ENCODE measurements around the gene SLC8A1. TPM values are rescaled to one million over a fixed set of nuclear protein-coding genes. Genes with fewer than 3 reads are reported as not detected.

SLC8A1 gene
- total RNA-seq, 1 experiment from 2014 or later: 1.7 TPM

GRCh38 chr2:40474306-40474705 lies 22.4 kb upstream of the SLC8A1 start:
- H3K4me3 ChIP-seq (ENCODE audit: insufficient read depth, low read depth, low read length): no peak overlapping the region
- H3K36me3 ChIP-seq (replicated peaks; ENCODE audit: control insufficient read depth, insufficient read depth, low read length): no peaks in the 10 kb centered on the region
- no peaks in the 10 kb centered on the region for H3K27me3 ChIP-seq (ENCODE audit: control insufficient read depth, insufficient read depth, low read length)
- DNase-seq: no peak

- H3K27me3 ChIP-seq (ENCODE audit: control insufficient read depth, insufficient read depth, low read length): no peaks in the 10 kb centered on the region
These were observed 20.0 kb upstream of the SLC8A1 start for GRCh38 chr2:40471866-40472265.

GRCh38 chr2:40470822-40471813 lies 19.2 kb upstream of the SLC8A1 start:
- Histone ChIP-seq H3K36me3 (replicated peaks; ENCODE audit: control insufficient read depth, insufficient read depth, low read length) (no peaks in the 10 kb centered on the region), H3K27me3 (ENCODE audit: control insufficient read depth, insufficient read depth, low read length) (no peaks in the 10 kb centered on the region), H3K4me3 (ENCODE audit: insufficient read depth, low read depth, low read length) (no peak overlapping the region)
- no peak for DNase-seq

More at GRCh38 chr2:40471866-40472265, 20.0 kb upstream of the SLC8A1 start:
- no peak overlapping the region for H3K4me3 ChIP-seq (ENCODE audit: insufficient read depth, low read depth, low read length)
- no peaks in the 10 kb centered on the region for H3K36me3 ChIP-seq (replicated peaks; ENCODE audit: control insufficient read depth, insufficient read depth, low read length)
- DNase-seq: no peak

- Histone ChIP-seq H3K36me3 (replicated peaks; ENCODE audit: control insufficient read depth, insufficient read depth, low read length) (no peaks in the 10 kb centered on the region), H3K4me3 (ENCODE audit: insufficient read depth, low read depth, low read length) (no peak overlapping the region), H3K27me3 (ENCODE audit: control insufficient read depth, insufficient read depth, low read length) (no peaks in the 10 kb centered on the region)
- DNase-seq: no peak
These were observed 15.2 kb upstream of the SLC8A1 start for GRCh38 chr2:40466935-40467572.

- H3K36me3 ChIP-seq (replicated peaks; ENCODE audit: control insufficient read depth, insufficient read depth, low read length): no peaks in the 10 kb centered on the region
- DNase-seq: no peak
- no peaks in the 10 kb centered on the region for H3K27me3 ChIP-seq (ENCODE audit: control insufficient read depth, insufficient read depth, low read length)
- no peak overlapping the region for H3K4me3 ChIP-seq (ENCODE audit: insufficient read depth, low read depth, low read length)
These were observed 14.5 kb upstream of the SLC8A1 start for GRCh38 chr2:40466332-40466906.

GRCh38 chr2:40463112-40463511 lies 11.2 kb upstream of the SLC8A1 start:
- no peak for DNase-seq
- Histone ChIP-seq H3K36me3 (replicated peaks; ENCODE audit: control insufficient read depth, insufficient read depth, low read length) (no peaks in the 10 kb centered on the region), H3K4me3 (ENCODE audit: insufficient read depth, low read depth, low read length) (no peak overlapping the region), H3K27me3 (ENCODE audit: control insufficient read depth, insufficient read depth, low read length) (no peaks in the 10 kb centered on the region)

- Histone ChIP-seq H3K36me3 (replicated peaks; ENCODE audit: control insufficient read depth, insufficient read depth, low read length) (no peaks in the 10 kb centered on the region), H3K27me3 (ENCODE audit: control insufficient read depth, insufficient read depth, low read length) (peaks cover 3% of the 10 kb centered on the region), H3K4me3 (ENCODE audit: insufficient read depth, low read depth, low read length) (no peak overlapping the region)
- no peak for DNase-seq
These were observed 6.4 kb upstream of the SLC8A1 start for GRCh38 chr2:40458271-40458794.

- DNase-seq: no peak
- Histone ChIP-seq H3K36me3 (replicated peaks; ENCODE audit: control insufficient read depth, insufficient read depth, low read length) (no peaks in the 10 kb centered on the region), H3K4me3 (ENCODE audit: insufficient read depth, low read depth, low read length) (no peak overlapping the region), H3K27me3 (ENCODE audit: control insufficient read depth, insufficient read depth, low read length) (peaks cover 8% of the 10 kb centered on the region)
These were observed 5.9 kb upstream of the SLC8A1 start for GRCh38 chr2:40457837-40458236.

- H3K27me3 ChIP-seq (ENCODE audit: control insufficient read depth, insufficient read depth, low read length): peaks cover 12% of the 10 kb centered on the region
- no peaks in the 10 kb centered on the region for H3K36me3 ChIP-seq (replicated peaks; ENCODE audit: control insufficient read depth, insufficient read depth, low read length)
- DNase-seq: no peak
These were observed 5.5 kb upstream of the SLC8A1 start for GRCh38 chr2:40457366-40457765.

GRCh38 chr2:40456926-40457325 lies 5.0 kb upstream of the SLC8A1 start:
- peaks cover 15% of the 10 kb centered on the region for H3K27me3 ChIP-seq (ENCODE audit: control insufficient read depth, insufficient read depth, low read length)
- no peak for DNase-seq
- H3K4me3 ChIP-seq (ENCODE audit: insufficient read depth, low read depth, low read length): no peak overlapping the region
- no peaks in the 10 kb centered on the region for H3K36me3 ChIP-seq (replicated peaks; ENCODE audit: control insufficient read depth, insufficient read depth, low read length)

More at GRCh38 chr2:40457366-40457765, 5.5 kb upstream of the SLC8A1 start:
- no peak overlapping the region for H3K4me3 ChIP-seq (ENCODE audit: insufficient read depth, low read depth, low read length)

GRCh38 chr2:40455661-40456060 lies 3.8 kb upstream of the SLC8A1 start:
- DNase-seq: no peak
- Histone ChIP-seq H3K36me3 (replicated peaks; ENCODE audit: control insufficient read depth, insufficient read depth, low read length) (no peaks in the 10 kb centered on the region), H3K27me3 (ENCODE audit: control insufficient read depth, insufficient read depth, low read length) (peaks cover 27% of the 10 kb centered on the region), H3K4me3 (ENCODE audit: insufficient read depth, low read depth, low read length) (no peak overlapping the region)

- DNase-seq: no peak
- H3K4me3 ChIP-seq (ENCODE audit: insufficient read depth, low read depth, low read length): no peak overlapping the region
- peaks cover 35% of the 10 kb centered on the region for H3K27me3 ChIP-seq (ENCODE audit: control insufficient read depth, insufficient read depth, low read length)
- H3K36me3 ChIP-seq (replicated peaks; ENCODE audit: control insufficient read depth, insufficient read depth, low read length): no peaks in the 10 kb centered on the region
These were observed 2.4 kb upstream of the SLC8A1 start for GRCh38 chr2:40454321-40454720.

GRCh38 chr2:40452786-40453185 lies 896 bp upstream of the SLC8A1 start:
- H3K27me3 ChIP-seq (ENCODE audit: control insufficient read depth, insufficient read depth, low read length): peaks cover 35% of the 10 kb centered on the region
- H3K36me3 ChIP-seq (replicated peaks; ENCODE audit: control insufficient read depth, insufficient read depth, low read length): no peaks in the 10 kb centered on the region
- H3K4me3 ChIP-seq (ENCODE audit: insufficient read depth, low read depth, low read length): no peak overlapping the region
- peak; percentile 26 for DNase-seq

GRCh38 chr2:40450796-40451430 lies 977 bp downstream of the SLC8A1 start:
- H3K27me3 ChIP-seq (ENCODE audit: control insufficient read depth, insufficient read depth, low read length): peaks cover 35% of the 10 kb centered on the region
- H3K4me3 ChIP-seq (ENCODE audit: insufficient read depth, low read depth, low read length): peak overlapping the region; percentile 47
- DNase-seq: peak; percentile 29
- no peaks in the 10 kb centered on the region for H3K36me3 ChIP-seq (replicated peaks; ENCODE audit: control insufficient read depth, insufficient read depth, low read length)

Data from H7 (cell line).